Vagina (tissue), 2 donors: Measurements from ENCODE around the gene GLO1.

ENCODE experiments used
- POLR2A ChIP-seq, 2 donors: fragments of 450-650 bp; IDR thresholded peaks; one replicate each; pipeline ENCODE4 v1.6.1; 2017; ENCODE audit warnings: antibody characterized with exemption in 2 of 2, mild to moderate bottlenecking in 2 of 2, moderate library complexity in 2 of 2
- POLR2AphosphoS5 ChIP-seq, 2 donors: sonication (generic); formaldehyde crosslinking; IDR thresholded peaks; one replicate each; pipeline ENCODE4 v1.9.0; 2017; ENCODE audit warnings: antibody characterized with exemption in 2 of 2, mild to moderate bottlenecking in 2 of 2, low read depth in 1 of 2; ENCODE audit not compliant: insufficient read depth in 1 of 2
- TF ChIP-seq, protein P1 (sequence below), 3 experiments: fragments of 450-650 bp in 2 of 3; fragments of 200-600 bp in 1 of 3; sonication (generic) in 1 of 3; IDR thresholded peaks; one replicate each; pipeline ENCODE4 v1.5.1; 2017 to 2019; ENCODE audit warnings: antibody characterized with exemption in 3 of 3, mild to moderate bottlenecking in 2 of 3, moderate library complexity in 2 of 3

DNA sequence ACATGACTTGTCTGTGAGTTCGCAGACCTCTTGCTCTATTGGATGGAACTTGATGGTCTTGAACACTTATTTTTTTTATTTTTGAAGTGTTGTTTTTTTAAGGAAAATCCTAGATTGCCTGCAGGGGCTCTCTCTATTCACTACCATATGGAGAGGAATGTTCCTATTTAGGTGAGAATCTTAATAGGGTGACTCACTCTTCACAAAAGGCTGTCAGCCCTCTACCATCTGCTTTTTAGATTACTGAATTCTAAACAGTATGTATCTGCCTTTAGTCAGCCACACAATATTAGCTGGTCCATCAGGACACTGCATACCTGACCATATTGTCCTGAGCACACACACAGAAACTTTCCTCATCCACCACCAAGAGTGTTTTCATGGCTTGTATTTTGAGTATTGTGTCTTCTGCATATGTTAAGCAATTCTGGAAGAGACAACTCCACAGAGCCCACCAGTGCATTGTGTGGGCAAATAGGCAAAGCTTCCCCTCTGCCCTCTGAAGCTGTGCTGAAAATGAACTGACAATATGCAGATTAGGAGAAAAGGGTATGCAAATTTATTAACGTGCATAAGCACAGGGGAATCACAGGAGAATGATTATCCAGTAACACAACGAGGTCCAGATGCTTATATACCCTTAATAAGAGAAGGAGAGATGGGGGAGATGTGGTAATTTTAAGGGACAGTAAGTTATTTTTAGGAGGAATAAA is 56.6 kb downstream of the GLO1 start:
- TF ChIP-seq POLR2A (IDR thresholded peaks at IDR 0.05) (no peak), POLR2AphosphoS5 (IDR thresholded peaks at IDR 0.05; ENCODE audit: insufficient read depth in 1 of 2, low read depth in 1 of 2) (no peak)
- TF ChIP-seq, protein P1, sequence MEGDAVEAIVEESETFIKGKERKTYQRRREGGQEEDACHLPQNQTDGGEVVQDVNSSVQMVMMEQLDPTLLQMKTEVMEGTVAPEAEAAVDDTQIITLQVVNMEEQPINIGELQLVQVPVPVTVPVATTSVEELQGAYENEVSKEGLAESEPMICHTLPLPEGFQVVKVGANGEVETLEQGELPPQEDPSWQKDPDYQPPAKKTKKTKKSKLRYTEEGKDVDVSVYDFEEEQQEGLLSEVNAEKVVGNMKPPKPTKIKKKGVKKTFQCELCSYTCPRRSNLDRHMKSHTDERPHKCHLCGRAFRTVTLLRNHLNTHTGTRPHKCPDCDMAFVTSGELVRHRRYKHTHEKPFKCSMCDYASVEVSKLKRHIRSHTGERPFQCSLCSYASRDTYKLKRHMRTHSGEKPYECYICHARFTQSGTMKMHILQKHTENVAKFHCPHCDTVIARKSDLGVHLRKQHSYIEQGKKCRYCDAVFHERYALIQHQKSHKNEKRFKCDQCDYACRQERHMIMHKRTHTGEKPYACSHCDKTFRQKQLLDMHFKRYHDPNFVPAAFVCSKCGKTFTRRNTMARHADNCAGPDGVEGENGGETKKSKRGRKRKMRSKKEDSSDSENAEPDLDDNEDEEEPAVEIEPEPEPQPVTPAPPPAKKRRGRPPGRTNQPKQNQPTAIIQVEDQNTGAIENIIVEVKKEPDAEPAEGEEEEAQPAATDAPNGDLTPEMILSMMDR (IDR thresholded peaks at IDR 0.05): no peak
